ENCODE measurements around the gene PLCH1.

PLCH1 gene

DNA sequence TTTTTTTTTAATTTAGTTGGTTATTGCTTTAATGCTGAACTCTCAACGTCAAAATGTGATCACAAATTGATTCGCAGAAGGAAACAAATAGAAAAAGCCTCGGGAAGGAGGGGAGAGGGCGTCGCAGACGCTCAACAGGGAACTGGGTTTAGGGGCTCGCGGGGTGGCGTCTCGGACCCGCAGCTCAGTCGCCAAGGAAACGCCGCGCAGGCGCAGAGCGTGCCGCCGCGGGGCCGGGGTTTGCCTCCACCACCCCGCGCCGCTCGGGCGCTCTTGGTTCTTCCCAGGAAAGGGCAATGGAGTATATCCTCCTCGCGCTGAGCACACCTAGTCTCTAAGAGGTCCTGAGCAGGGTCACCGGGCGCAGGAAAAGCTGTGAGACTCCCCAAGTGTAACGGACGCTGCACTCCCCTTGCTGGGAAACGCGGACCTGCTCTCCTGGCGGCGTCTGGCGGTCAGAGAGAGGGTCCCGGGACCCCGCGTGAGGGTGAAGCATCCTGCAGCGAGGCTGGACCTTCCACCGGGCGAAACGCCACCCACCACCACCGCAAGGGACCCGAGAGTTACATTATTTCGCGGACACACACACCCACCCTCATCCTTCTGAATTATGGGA lies 753 bp downstream of the PLCH1 start:
- DNase-seq (ENCODE audit: low read depth in 3 of 3): peak in 2 of 3 donors; percentile 25 to 31

DNA sequence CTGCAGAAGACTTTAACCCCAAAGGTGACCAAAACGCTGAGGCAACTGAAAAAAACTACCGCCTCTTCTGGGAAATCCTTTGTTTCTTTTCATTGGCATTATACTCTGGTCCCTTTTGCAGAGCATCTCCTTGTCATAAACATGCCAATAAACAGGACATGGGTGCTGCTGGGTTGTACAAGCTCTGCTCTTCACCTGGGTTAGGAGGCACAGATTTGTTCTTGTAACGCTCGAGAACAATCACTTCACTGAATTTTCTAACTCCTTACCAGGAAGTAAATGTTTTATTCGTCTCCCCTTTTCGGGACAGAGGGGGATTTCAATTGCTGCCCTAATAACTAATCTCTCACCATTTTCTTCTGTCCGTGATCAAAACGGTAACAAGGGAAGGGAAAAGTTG lies 1.3 kb downstream of the PLCH1 start:
- no peak for DNase-seq (ENCODE audit: low read depth in 3 of 3)

DNA sequence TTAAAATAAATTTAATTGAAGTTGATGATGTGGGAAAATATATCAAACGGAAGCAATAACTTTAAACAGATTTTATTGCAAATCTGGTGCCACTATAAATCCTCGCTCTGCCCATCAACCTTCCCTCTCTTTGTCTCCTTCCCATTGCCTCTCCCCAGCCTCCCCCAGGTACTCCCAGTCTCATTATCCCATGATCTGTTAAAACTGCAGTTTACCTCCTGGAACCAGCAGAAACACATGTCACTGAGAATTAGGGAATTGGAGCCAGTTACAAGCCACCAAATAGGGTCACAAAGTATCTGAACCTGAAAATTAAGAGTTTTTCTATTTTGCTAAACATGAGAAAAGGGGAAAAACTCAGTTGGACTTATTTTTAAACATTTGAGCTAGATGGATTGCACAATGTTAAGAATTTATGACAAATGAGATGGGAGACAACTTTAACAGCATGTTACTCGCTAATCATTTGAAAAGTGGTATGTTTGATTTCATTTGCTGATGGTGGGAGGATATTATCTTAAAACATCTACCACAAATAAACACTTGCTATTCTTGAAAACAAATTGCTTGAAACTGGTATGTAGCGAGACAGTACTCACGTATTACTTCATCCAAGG lies 2.4 kb downstream of the PLCH1 start:
- no peak for DNase-seq (ENCODE audit: low read depth in 3 of 3)

DNA sequence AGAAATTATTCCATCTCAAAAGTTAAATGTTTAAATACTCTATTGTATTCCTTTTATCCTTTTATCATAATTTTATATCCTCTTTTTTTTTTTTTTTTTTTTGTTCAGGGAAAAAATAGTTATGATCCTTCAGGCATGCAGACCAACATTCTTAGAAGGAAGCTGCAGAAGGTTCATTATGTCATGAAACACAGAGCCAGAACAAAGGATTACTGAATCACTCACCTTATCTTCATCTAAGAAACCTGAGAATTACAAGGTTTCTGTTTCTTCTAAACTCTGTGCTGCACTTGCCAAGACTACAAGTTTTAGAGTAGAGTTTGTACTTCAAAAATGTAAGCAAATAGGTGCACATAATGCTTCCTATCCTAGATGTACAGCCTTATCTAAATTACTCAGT lies 3.3 kb downstream of the PLCH1 start:
- DNase-seq (ENCODE audit: low read depth in 3 of 3): no peak

DNA sequence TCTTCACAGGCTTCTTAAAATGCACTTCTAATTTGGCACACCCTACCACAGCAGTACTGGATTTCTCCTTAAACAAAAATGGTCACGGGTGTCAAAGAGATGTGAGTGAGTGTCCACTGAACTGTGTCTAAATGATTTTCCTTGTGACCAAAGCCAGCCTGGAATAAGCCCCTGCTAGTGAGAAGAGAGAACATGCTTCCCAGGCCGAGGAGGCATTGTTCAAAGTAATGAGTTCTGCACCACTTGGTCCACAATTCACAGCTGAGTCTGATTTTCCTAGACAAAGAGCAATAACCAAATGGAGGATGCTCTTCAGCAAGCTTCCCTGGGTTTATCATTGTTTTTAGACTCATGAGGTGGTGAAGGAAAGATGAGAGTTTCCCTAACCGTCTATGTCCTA lies 3.8 kb downstream of the PLCH1 start:
- DNase-seq (ENCODE audit: low read depth in 3 of 3): no peak

DNA sequence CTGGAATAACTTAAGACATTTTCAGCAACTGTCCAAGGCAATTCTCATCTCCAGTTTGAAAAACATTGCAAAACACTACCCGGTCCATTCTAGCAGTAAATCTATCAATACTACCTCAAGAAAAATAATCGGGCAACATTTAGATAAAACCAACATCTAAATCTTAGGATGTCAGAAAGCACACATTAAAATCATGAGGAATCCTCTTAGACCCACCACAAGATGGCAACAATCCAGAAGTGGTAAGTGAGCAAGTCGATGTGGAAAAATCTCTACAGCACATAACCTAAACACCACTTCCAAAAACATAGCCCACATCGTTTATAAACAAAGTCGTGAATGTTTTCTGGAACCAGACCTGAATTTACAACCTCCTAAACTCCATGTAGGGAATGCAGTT lies 5.7 kb downstream of the PLCH1 start:
- DNase-seq (ENCODE audit: low read depth in 3 of 3): no peak

DNA sequence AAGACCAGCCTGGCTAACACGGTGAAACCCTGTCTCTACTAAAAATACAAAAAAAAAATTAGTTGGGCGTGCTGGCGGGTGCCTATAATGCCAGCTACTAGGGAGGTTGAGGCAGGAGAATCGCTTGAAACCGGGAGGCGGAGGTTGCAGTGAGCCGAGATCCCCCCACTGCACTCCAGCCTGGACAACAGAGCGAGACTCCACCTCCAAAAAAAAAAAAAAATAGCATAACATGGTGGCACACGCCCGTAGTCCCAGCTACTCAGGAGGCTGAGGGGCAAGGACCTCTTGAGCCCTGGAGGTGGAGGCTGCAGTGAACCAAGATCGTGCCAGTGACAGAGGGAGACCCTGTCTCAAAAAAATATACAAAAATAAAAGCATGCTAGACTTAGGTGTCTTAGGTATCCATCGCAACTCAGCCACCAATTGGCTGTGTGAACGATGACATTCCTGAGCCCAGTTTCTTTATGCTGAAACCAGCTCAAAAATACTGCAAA lies 6.2 kb downstream of the PLCH1 start:
- no peak for DNase-seq (ENCODE audit: low read depth in 3 of 3)

DNA sequence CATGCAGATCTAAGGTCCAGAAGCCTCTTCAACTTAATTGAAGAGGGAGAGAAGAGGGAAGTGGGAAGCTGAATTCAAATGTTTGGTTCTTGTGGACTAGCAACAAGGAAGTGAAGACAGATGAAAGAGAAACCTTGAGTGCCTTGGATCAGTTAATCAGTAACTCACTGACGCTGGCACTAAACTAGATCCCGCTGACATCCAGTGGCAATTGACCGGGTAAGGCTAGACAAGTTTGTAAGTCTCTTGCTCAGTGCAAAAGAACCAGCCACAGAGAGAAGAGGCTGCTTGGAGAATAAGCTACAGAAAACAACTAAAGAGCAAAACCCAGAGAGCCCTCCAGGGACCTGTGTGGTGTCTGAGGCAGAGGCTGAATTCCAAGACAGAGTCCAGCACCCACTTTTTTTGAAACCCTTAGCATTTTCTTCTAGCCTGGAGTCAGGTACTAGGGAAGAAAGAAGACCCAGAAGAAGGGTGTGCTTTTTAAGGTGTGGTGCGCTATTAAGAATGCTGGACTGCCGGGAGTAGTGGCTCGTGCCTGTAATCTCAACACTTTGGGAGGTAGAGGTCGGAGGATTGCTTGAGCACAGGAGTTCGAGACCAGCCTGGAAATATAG lies 6.9 kb downstream of the PLCH1 start:
- DNase-seq (ENCODE audit: low read depth in 3 of 3): no peak

DNA sequence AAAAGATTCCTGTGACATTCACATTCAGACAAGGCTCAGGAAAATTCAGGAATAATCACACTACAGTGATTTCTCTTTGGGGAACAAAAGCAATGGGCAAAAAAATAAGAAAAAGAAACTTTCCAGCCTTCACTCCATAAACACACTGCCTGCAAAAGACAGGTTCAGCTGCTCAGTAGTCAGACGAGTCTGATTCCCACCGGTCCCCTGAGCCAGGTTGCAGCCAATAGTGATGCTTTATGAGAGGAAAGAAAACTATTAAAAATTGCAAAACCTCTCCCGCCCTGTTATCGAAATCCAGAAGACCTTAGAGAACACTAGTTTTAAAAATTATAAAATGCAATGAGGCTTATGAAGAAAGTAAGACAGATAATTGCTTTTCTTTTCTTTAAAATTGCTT lies 8.5 kb downstream of the PLCH1 start:
- no peak for DNase-seq (ENCODE audit: low read depth in 3 of 3)

DNA sequence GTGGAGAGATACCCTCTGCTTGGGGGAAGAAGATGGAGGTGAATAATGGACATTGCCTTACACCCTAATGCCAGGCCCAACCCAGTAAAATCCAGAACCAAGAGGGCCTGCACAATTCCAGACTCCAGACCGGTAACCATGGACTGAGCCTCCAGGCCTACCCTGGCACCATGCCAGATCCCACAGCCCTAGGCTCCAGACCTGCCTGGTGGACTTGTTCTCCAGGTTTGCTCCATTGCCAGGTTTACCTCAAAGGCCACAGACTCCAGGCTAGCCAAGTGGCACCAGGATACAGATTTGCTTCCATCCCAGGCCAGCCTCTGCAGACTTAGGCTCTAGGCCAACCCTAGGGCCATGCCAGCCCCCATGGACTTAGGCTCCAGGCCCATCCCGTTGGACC lies 14.0 kb downstream of the PLCH1 start:
- DNase-seq (ENCODE audit: low read depth in 3 of 3): no peak

DNA sequence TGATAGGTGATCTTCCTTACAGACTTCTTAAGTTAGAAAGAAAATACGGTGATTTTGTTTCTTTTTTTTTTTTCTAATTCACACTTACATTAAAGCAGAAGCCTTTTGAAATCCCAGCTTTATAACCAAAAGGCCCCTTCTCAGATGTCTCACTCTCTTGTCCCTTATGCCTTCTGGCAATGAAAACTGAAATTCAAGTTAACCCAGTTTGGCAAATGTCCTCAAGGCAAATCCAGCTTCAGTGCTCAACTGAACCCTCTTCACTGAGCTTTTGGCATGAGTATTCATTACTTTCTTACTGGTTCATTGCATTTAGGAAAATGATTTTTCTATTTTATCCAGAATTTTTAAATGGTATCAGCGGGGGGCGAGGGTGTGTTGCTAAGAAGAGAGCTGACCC lies 17.0 kb downstream of the PLCH1 start:
- DNase-seq (ENCODE audit: low read depth in 3 of 3): no peak

DNA sequence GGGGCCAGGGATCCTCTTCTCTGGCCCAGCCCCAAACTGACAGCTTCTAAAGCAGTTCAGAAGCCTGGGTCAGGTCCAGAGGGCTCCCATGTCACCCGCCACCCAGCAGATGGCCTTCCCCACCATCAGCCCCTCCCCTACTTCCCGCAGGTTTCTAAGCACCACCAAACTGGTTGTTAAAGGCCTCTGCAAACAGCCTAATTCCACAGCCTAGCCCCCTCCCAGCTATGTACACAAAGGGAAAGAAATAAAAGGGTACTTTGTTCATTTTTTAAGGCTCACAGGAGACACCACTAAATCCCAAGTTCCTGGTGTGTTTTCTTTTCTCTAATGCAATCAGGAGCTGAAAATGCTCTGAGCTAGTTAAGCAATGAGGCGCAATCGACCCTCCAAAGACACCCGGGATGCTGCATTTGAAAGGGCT lies 30.6 kb downstream of the PLCH1 start:
- no peak for DNase-seq (ENCODE audit: low read depth in 3 of 3)

DNA sequence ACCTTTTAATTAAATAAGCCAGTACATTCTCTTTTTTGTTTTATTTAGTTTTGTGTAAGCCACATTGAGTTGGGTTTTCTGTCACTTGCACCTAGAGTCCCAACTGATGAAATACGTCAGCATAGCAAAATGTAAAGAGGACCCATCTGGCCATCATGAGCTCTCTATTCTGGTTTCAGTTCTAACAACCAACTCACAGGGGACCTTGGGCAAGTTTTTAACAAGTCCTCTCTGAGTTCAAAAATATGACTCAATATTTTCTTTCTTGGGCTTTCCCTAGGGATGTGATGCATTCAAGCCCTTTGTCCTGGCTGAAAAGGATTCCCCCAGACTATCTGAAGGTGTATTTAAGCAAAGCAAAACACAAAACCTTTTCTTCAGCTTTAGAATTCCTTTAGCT lies 32.9 kb downstream of the PLCH1 start:
- no peak for DNase-seq (ENCODE audit: low read depth in 3 of 3)

DNA sequence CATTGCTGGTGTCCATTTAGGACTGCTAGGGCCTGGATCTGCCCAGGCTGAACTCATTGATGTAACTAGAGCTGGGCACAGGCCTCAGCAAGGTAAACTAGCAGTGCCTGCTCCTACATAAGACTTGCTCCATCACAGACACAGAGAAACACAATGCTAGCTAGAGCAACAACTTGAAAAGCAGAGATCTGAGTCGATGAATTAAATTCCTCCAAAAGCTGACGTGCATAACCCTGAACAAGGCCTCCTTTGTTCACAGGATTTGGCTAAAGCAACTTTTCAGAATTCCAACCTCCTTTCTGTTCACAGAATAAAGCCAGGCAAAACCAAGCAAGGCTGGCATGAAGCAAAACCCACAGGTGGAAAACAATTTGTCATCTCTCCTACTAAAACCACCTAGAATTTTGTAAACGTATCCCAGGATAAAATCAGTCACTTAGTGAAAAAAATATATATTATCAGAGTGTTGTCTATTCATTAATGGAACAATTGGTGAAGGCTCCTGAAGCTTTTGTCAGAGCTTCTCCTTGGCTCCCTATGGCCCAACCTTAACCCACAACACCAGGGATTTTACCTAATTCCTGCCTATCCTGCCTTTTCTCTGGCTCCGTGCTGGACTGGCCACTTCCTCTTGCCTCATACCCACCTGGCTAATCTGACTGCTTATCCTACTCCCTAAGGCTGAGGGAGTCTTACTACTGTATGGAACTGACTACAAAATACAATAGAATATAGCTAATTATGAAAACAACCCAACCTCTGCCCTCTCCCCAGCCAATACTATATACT lies 39.9 kb downstream of the PLCH1 start:
- no peak for DNase-seq (ENCODE audit: low read depth in 3 of 3)

DNA sequence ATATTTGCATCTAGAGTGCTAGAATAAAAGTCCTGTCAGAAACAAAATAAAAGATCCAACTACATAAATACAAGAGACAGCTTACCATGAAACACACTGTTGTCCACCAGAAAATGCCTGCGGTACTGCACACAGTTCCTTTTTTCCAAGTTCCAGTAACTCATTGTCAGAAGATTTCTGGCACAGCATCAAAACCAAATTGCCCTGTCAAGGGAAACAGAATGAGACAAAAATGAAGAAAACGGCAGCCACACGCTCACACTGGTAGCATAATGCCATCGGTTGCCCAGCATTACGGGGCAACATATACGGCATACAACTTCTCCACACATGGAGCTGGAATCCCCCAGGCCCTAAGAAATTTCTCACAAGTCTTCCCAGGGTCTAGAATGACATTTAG lies 40.8 kb downstream of the PLCH1 start:
- DNase-seq (ENCODE audit: low read depth in 3 of 3): no peak

DNA sequence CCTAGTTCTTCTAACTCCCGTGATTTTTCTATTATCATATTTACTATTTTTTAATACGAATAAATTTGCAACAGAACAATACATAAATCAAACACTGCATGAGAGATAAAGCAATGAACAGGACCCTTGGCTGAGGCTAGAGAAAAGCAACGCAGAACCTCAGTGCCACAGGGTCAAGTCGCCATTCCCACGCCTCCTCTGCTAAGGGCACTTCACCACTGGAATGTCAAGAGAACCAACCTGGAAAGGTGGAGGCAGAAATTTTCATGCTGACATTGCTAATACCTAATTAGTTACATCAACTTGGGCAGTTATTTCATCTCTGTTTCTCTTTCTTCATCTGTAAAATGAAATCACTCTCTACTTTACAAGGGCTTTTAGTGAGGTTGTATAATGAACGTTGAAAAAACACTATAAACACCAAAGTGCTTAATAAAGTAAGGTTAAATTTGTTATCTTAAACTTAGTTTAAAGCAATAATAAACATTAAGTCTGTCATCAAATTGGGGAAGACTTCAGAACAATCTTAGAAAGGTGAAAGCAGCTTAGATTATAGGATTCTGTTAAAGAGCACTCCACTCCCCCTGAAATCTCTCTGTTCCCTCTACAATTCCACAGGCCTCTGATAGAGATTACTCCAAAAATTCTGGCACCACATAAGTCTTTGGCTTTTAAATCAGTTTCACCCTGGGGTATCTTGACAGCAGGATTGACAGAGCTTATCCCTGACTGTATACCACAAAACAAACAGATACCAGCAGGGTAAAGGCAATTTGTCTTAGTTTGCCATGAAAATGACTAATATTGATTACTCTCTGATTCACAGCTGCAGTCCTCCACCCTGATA lies 41.9 kb downstream of the PLCH1 start:
- no peak for DNase-seq (ENCODE audit: low read depth in 3 of 3)

DNA sequence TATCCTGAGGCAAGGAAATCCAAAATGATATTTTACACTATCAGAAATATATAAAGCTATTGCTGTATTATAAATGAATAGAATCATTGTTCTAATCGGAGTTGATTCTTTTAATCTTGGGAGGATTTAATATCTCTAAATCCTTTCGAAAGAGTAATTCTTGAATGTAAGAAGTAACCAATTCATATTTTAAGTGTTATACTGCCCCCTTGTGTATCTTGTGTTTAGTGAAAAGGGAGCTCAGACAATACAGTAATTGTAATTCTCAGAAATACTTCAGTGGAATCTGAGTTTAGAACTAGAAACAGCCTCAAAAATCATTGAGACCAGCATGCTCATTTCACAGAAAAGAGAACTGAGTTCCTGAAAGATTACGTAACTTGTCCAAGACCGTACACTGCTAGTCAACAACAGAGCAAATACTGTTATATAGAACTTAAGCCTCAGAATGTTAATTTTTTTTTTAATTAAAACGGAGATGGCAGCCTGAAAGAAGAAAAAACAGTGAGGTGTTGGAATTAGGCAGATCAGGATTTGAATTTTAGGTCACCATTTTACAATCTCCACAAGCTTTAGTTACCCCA lies 42.9 kb downstream of the PLCH1 start:
- no peak for DNase-seq (ENCODE audit: low read depth in 3 of 3)

DNA sequence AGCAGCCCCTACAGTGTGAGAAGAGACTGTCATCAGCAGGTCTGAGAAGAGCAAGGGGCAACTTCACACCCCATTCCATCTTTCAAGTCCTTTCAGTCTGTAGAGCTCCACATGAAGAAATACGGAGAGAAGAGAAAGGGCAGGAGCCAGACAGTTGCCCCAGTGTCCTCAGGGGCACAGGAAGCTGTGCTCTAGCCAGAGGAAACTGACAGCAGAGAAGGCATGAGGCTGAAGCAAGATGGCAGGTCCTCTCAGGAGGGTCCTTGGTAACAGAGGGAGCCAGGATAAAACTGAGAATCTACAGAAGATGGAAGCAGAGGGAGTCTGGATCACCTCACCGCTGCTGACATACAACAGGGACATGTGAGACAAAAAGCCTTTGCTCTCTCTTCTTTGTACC lies 47.3 kb downstream of the PLCH1 start:
- no peak for DNase-seq (ENCODE audit: low read depth in 3 of 3)

DNA sequence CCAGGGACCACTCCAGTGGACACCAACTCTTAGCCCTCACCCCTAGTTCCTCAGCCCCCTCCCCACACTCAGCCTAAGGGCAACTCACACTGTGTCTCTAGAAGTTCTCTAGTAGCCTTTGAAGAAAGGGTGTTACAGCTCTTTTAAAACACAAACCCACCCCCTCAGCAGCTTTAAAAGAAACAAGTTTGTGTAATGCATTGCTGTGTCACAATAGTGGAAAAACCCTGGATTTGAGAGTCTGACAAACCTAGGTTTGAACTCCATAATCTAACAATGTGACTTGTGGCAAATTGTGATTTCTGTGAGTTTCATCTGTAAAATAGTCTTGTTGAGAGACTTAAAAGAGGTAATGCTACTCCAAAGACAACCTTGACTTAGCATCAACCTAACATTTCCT lies 54.0 kb downstream of the PLCH1 start:
- no peak for DNase-seq (ENCODE audit: low read depth in 3 of 3)

DNA sequence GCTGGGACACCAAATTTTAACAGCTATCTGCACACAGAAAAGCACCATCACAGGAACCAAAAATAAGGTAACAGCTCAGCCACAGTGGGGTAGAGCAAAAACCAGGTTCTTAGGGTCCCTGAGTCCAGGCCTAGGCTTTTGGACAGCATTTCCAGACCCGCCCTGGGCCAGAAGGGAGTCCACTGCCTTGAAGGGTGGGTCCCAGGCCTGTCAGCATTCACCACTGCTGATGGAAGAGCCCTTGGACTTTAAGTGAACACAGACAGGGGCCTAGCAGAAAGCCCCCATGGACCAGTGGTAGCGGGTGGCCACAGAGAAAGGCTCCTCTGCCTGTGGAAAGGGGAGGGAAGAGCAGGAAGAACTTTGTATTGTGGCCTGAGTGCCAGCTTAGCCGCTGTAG lies 56.4 kb downstream of the PLCH1 start:
- no peak for DNase-seq (ENCODE audit: low read depth in 3 of 3)

DNA sequence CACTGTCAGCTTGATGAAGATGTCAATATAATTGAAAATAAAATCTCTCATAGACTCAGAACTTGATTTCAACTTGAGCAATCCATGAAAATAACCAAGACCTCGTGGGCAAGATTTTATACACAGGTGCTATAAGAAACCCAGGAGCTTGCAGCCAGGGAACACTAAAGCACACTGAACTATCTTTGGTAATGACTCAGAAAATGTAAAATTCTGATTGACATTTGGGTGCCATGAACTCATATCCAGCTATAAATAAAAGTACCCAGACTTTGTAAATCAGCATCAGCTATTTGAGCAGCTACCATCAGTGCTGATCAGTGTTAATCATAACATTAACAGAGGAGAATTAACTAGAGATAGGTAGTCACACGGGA lies 61.5 kb downstream of the PLCH1 start:
- DNase-seq (ENCODE audit: low read depth in 3 of 3): no peak
